HEK293 (cell line): ENCODE results near the gene ZFPL1.

Source experiments
- HOXA7 ChIP-seq: sonication (generic); formaldehyde crosslinking; IDR thresholded peaks from 2 replicates; pipeline ENCODE4 v1.8.1; 2022; ENCODE audit warnings: missing genetic modification reagents, borderline replicate concordance
- INSM2 ChIP-seq: fragments of 450-650 bp; formaldehyde crosslinking; IDR thresholded peaks from 2 replicates; pipeline ENCODE4 v1.5.1; 2016; ENCODE audit warnings: missing biosample characterization, missing genetic modification characterization
- KLF10 ChIP-seq: fragments of 450-650 bp; IDR thresholded peaks from 2 replicates; pipeline ENCODE4 v1.5.1; 2018; ENCODE audit warnings: missing biosample characterization, mild to moderate bottlenecking, missing genetic modification characterization
- PRDM10 ChIP-seq: fragments of 450-650 bp; formaldehyde crosslinking; IDR thresholded peaks from 2 replicates; pipeline ENCODE4 v1.5.1; 2016; ENCODE audit warnings: missing biosample characterization, missing genetic modification characterization
- REPIN1 ChIP-seq: fragments of 450-650 bp; formaldehyde crosslinking; IDR thresholded peaks from 2 replicates; pipeline ENCODE4 v1.5.1; 2017; ENCODE audit warnings: missing biosample characterization, missing genetic modification characterization, low read depth
- ZBTB7A ChIP-seq: fragments of 450-650 bp; formaldehyde crosslinking; IDR thresholded peaks from 2 replicates; pipeline ENCODE4 v1.5.1; 2016; ENCODE audit warnings: low read depth, missing biosample characterization, missing genetic modification characterization
- ZBTB8A ChIP-seq: fragments of 450-650 bp; formaldehyde crosslinking; IDR thresholded peaks from 2 replicates; pipeline ENCODE4 v1.5.1; 2016; ENCODE audit warnings: missing biosample characterization, missing genetic modification characterization
- ZNF114 ChIP-seq: fragments of 450-650 bp; formaldehyde crosslinking; IDR thresholded peaks from 2 replicates; pipeline ENCODE4 v1.5.0; 2017; ENCODE audit warnings: missing biosample characterization, missing genetic modification characterization
- ZNF169 ChIP-seq: fragments of 450-650 bp; formaldehyde crosslinking; IDR thresholded peaks from 2 replicates; pipeline ENCODE4 v1.5.1; 2016; ENCODE audit warnings: missing biosample characterization, missing genetic modification characterization
- ZNF18 ChIP-seq: fragments of 450-650 bp; formaldehyde crosslinking; IDR thresholded peaks from 2 replicates; pipeline ENCODE4 v1.5.1; 2016; ENCODE audit warnings: missing biosample characterization, missing genetic modification characterization
- ZNF184 ChIP-seq: fragments of 450-650 bp; IDR thresholded peaks from 2 replicates; pipeline ENCODE4 v1.5.1; 2018; ENCODE audit warnings: missing biosample characterization, mild to moderate bottlenecking, missing genetic modification characterization
- ZNF19 ChIP-seq: fragments of 450-650 bp; formaldehyde crosslinking; IDR thresholded peaks from 2 replicates; pipeline ENCODE4; 2016; ENCODE audit warnings: missing biosample characterization, missing genetic modification characterization, low read depth
- ZNF221 ChIP-seq: fragments of 450-650 bp; formaldehyde crosslinking; IDR thresholded peaks from 2 replicates; pipeline ENCODE4 v1.5.1; 2017; ENCODE audit warnings: missing biosample characterization, missing genetic modification characterization, borderline replicate concordance
- ZNF248 ChIP-seq: fragments of 450-650 bp; formaldehyde crosslinking; IDR thresholded peaks from 2 replicates; pipeline ENCODE4 v1.5.1; 2017; ENCODE audit warnings: missing biosample characterization, missing genetic modification characterization
- ZNF280D ChIP-seq: fragments of 450-650 bp; formaldehyde crosslinking; IDR thresholded peaks from 2 replicates; pipeline ENCODE4 v1.5.1; 2016; ENCODE audit warnings: missing biosample characterization, missing genetic modification characterization
- ZNF335 ChIP-seq: fragments of 450-650 bp; formaldehyde crosslinking; conservative IDR thresholded peaks from 2 replicates; pipeline ENCODE4 v1.5.1; 2016; ENCODE audit warnings: missing biosample characterization, missing genetic modification characterization
- ZNF449 ChIP-seq: fragments of 450-650 bp; formaldehyde crosslinking; IDR thresholded peaks from 2 replicates; pipeline ENCODE4 v1.5.1; 2017; ENCODE audit warnings: missing biosample characterization, mild to moderate bottlenecking, missing genetic modification characterization, moderate library complexity
- ZNF555 ChIP-seq: fragments of 450-650 bp; formaldehyde crosslinking; conservative IDR thresholded peaks from 2 replicates; pipeline ENCODE4 v1.5.1; 2017; ENCODE audit warnings: missing biosample characterization, mild to moderate bottlenecking, missing genetic modification characterization, inconsistent platforms
- ZNF561 ChIP-seq: fragments of 450-650 bp; IDR thresholded peaks from 2 replicates; pipeline ENCODE4 v1.5.1; 2018; ENCODE audit warnings: missing biosample characterization, missing genetic modification characterization, borderline replicate concordance
- ZNF600 ChIP-seq: fragments of 450-650 bp; formaldehyde crosslinking; IDR thresholded peaks from 2 replicates; pipeline ENCODE4 v1.5.1; 2016; ENCODE audit warnings: missing biosample characterization, missing genetic modification characterization
- ZNF624 ChIP-seq: fragments of 450-650 bp; formaldehyde crosslinking; IDR thresholded peaks from 2 replicates; pipeline ENCODE4 v1.5.1; 2017; ENCODE audit warnings: missing biosample characterization, missing genetic modification characterization
- ZNF629 ChIP-seq: fragments of 450-650 bp; formaldehyde crosslinking; IDR thresholded peaks from 2 replicates; pipeline ENCODE4 v1.5.1; 2017; ENCODE audit warnings: missing biosample characterization, missing genetic modification characterization
- ZNF692 ChIP-seq: fragments of 450-650 bp; formaldehyde crosslinking; IDR thresholded peaks from 2 replicates; pipeline ENCODE4 v1.5.1; 2016; ENCODE audit warnings: missing biosample characterization, missing genetic modification characterization
- ZNF776 ChIP-seq: fragments of 450-650 bp; formaldehyde crosslinking; IDR thresholded peaks from 2 replicates; pipeline ENCODE4 v1.5.0; 2017; ENCODE audit warnings: missing biosample characterization, missing genetic modification characterization, borderline replicate concordance
- ZNF777 ChIP-seq: fragments of 450-650 bp; formaldehyde crosslinking; IDR thresholded peaks from 2 replicates; pipeline ENCODE4 v1.5.1; 2017; ENCODE audit warnings: missing biosample characterization, missing genetic modification characterization, borderline replicate concordance
- ZNF843 ChIP-seq: fragments of 450-650 bp; formaldehyde crosslinking; IDR thresholded peaks from 2 replicates; pipeline ENCODE4 v1.5.1; 2016; ENCODE audit warnings: missing biosample characterization, missing genetic modification characterization

Gene ZFPL1

GRCh38 chr11:65117206-65118096 is 33.4 kb downstream of the ZFPL1 start, which contains the start of gene ZNHIT2 (continued):
- peak; percentile 57; the same call in 1 of the 2 replicates for TF ChIP-seq ZBTB7A (tag by site-specific recombination)
- TF ChIP-seq ZNF114 (tag by site-specific recombination), result no peak
- peak; percentile 50; the same call in 1 of the 2 replicates for TF ChIP-seq ZNF449 (tag by site-specific recombination)
- peak; percentile 26; the same call in 1 of the 2 replicates for TF ChIP-seq ZNF600 (tag by site-specific recombination)
- no peak for TF ChIP-seq ZNF169 (tag by site-specific recombination)
- TF ChIP-seq REPIN1 (tag by site-specific recombination), result peak; percentile 70; the same call in 1 of the 2 replicates
- TF ChIP-seq ZNF248 (tag by site-specific recombination), result no peak
- no peak for TF ChIP-seq ZNF184
- TF ChIP-seq ZNF561, result no peak
- TF ChIP-seq ZBTB8A (tag by site-specific recombination), result peak; percentile 89
- TF ChIP-seq ZNF776, result no peak
- no peak for TF ChIP-seq ZNF624 (tag by site-specific recombination)
- TF ChIP-seq HOXA7 (CRISPR knock-in tag), result no peak
- TF ChIP-seq ZNF843 (tag by site-specific recombination), result peak; percentile 53
- peak; percentile 34; the same call in 1 of the 2 replicates for TF ChIP-seq KLF10 (tag by site-specific recombination)
- no peak for TF ChIP-seq ZNF777 (tag by site-specific recombination)
- peak; percentile 10; the same call in 1 of the 2 replicates for TF ChIP-seq INSM2 (tag by site-specific recombination)
- TF ChIP-seq ZNF555, result no peak
- peak; percentile 93 for TF ChIP-seq ZNF629
- TF ChIP-seq PRDM10, result peak; percentile 89
- peak; percentile 62 for TF ChIP-seq ZNF335
- TF ChIP-seq ZNF280D, result no peak
- no peak for TF ChIP-seq ZNF19 (tag by site-specific recombination)
- no peak for TF ChIP-seq ZNF221 (tag by site-specific recombination)
- TF ChIP-seq ZNF18 (tag by site-specific recombination), result no peak
- TF ChIP-seq ZNF692 (tag by site-specific recombination), result peak; percentile 7; the same call in 1 of the 2 replicates
